Esophagus muscularis mucosa (tissue), 4 donors: ENCODE results near the gene PTPRN.

Experiments used
- EP300 ChIP-seq: sonication (generic); formaldehyde crosslinking; IDR thresholded peaks from one replicate; pipeline ENCODE4 v1.6.1; 2017; ENCODE audit warnings: antibody characterized with exemption
- POLR2A ChIP-seq: fragments of 450-650 bp; IDR thresholded peaks from one replicate; pipeline ENCODE4 v1.6.1; 2017; ENCODE audit warnings: antibody characterized with exemption, moderate library complexity, mild to moderate bottlenecking, low read depth
- POLR2AphosphoS5 ChIP-seq, 2 donors: sonication (generic); formaldehyde crosslinking; IDR thresholded peaks; one replicate each; pipeline ENCODE4 v1.6.1; 2017; ENCODE audit warnings: antibody characterized with exemption in 2 of 2
- TF ChIP-seq, protein P1 (sequence below), 3 experiments: fragments of 200-600 bp in 2 of 3; fragments of 450-650 bp in 1 of 3; sonication (generic) in 2 of 3; IDR thresholded peaks; one replicate each; pipeline ENCODE4 v1.5.1; 2017 to 2019; ENCODE audit warnings: antibody characterized with exemption in 3 of 3, mild to moderate bottlenecking in 2 of 3, moderate library complexity in 1 of 3

GRCh38 chr2:219289195-219289536 lies 20.0 kb downstream of the PTPRN start:
- TF ChIP-seq, protein P1, sequence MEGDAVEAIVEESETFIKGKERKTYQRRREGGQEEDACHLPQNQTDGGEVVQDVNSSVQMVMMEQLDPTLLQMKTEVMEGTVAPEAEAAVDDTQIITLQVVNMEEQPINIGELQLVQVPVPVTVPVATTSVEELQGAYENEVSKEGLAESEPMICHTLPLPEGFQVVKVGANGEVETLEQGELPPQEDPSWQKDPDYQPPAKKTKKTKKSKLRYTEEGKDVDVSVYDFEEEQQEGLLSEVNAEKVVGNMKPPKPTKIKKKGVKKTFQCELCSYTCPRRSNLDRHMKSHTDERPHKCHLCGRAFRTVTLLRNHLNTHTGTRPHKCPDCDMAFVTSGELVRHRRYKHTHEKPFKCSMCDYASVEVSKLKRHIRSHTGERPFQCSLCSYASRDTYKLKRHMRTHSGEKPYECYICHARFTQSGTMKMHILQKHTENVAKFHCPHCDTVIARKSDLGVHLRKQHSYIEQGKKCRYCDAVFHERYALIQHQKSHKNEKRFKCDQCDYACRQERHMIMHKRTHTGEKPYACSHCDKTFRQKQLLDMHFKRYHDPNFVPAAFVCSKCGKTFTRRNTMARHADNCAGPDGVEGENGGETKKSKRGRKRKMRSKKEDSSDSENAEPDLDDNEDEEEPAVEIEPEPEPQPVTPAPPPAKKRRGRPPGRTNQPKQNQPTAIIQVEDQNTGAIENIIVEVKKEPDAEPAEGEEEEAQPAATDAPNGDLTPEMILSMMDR (IDR thresholded peaks at IDR 0.05), result no peak
- no peak for TF ChIP-seq POLR2AphosphoS5 (IDR thresholded peaks at IDR 0.05)
- no peak for TF ChIP-seq EP300
- no peak for TF ChIP-seq POLR2A
